BJ (cell line): ENCODE measurements around the gene B3GNT8. TPM values are rescaled to one million over a fixed set of nuclear protein-coding genes. Genes with fewer than 3 reads are reported as not detected.
"Not testable (repeated sequence)": the region's sequence is repeated elsewhere in the genome, so short reads cannot be mapped to it uniquely, and the experiment has no call there.

Source experiments
- CTCF ChIA-PET: fragments of 350-600 bp; formaldehyde crosslinking; extraction: SDS; loops from one replicate; lab custom pipeline; 2021; ENCODE audit warnings: antibody characterized with exemption, inconsistent platforms; lab: Yijun Ruan, JAX
- POLR2A ChIA-PET: fragments of 300-600 bp; sonication (Branson Sonifier 250); formaldehyde crosslinking; extraction: SDS; loops from one replicate; lab custom pipeline; 2021; ENCODE audit warnings: antibody characterized with exemption; lab: Charles Lee
- DNase-seq: peaks from one replicate; pipeline ENCODE4 v3.0.0-alpha.2; 2011; ENCODE audit warnings: low read depth
- H3K27me3 ChIP-seq: 2 replicates; pipeline ENCODE4 v1.6.0; 2011; ENCODE audit warnings: low read length; ENCODE audit not compliant: control insufficient read depth, insufficient read depth
- H3K36me3 ChIP-seq: 2 replicates; pipeline ENCODE4 v1.5.1; 2011; ENCODE audit warnings: low read length; ENCODE audit not compliant: control insufficient read depth, insufficient read depth
- H3K4me3 ChIP-seq: 2 replicates; pipeline ENCODE4 v1.5.1; 2011; ENCODE audit warnings: low read depth, mild to moderate bottlenecking, control low read depth, low read length
- CTCF ChIP-seq: IDR thresholded peaks from 2 replicates; pipeline ENCODE4 v1.5.1; 2011; ENCODE audit warnings: low read depth, mild to moderate bottlenecking, control low read depth, inconsistent platforms, low read length, moderate library complexity; ENCODE audit not compliant: insufficient read depth
- polyA plus RNA-seq: library from polyadenylated mRNA; depleted of rRNA; stranded (reverse); fragments of >200 nt; gene quantifications from 2 replicates; pipeline ENCODE4 v1.2.3, GENCODE V29; 2011

B3GNT8 gene
- polyA plus RNA-seq, 1 experiment: 0.36 TPM

GRCh38 chr19:41409288-41409687, 17.9 kb downstream of the B3GNT8 start:
- DNase-seq: no peak
- ChIA-PET CTCF (interaction anchor here (1.4 kb wide), 1 partner anchor 20 kb away, joined by 3 read pairs; no protein-coding TSS in a partner anchor), POLR2A (no interaction called here)
- H3K27me3 ChIP-seq: no peaks in the 10 kb centered on the region
- no peak overlapping the region for H3K4me3 ChIP-seq
- TF ChIP-seq CTCF: no peak
- H3K36me3 ChIP-seq: peaks cover 16% of the 10 kb centered on the region

- H3K36me3 ChIP-seq: peaks cover 16% of the 10 kb centered on the region
- POLR2A ChIA-PET, DNase-seq, H3K4me3 ChIP-seq, H3K27me3 ChIP-seq: not testable (repeated sequence)
- CTCF ChIA-PET: interaction anchor here (0.6 kb wide), 1 partner anchor 17 kb away, joined by 3 read pairs; no protein-coding TSS in a partner anchor
These were observed 18.3 kb downstream of the B3GNT8 start for GRCh38 chr19:41408846-41409245.

- DNase-seq: no peak
- ChIA-PET CTCF (interaction anchor here (0.6 to 2.5 kb wide), 4 partner anchors 10 to 86 kb away, joined by 3 to 7 read pairs (median 3); no protein-coding TSS in a partner anchor), POLR2A (no interaction called here)
- TF ChIP-seq CTCF: no peak
- Histone ChIP-seq H3K4me3 (no peak overlapping the region), H3K27me3 (no peaks in the 10 kb centered on the region), H3K36me3 (peaks cover 13% of the 10 kb centered on the region)
These were observed 18.9 kb downstream of the B3GNT8 start for GRCh38 chr19:41408256-41408655.

GRCh38 chr19:41407271-41407670, 19.9 kb downstream of the B3GNT8 start:
- DNase-seq: no peak
- POLR2A ChIA-PET: no interaction called here
- CTCF ChIA-PET: interaction anchor here (1.6 to 2.5 kb wide), 2 partner anchors 9 to 85 kb away, joined by 3 to 7 read pairs; no protein-coding TSS in a partner anchor
- no peaks in the 10 kb centered on the region for H3K27me3 ChIP-seq
- no peak overlapping the region for H3K4me3 ChIP-seq
- H3K36me3 ChIP-seq: peaks cover 9% of the 10 kb centered on the region
- no peak for TF ChIP-seq CTCF

GRCh38 chr19:41405776-41406175, 21.4 kb downstream of the B3GNT8 start:
- Histone ChIP-seq H3K36me3 (peaks cover 4% of the 10 kb centered on the region), H3K4me3 (no peak overlapping the region), H3K27me3 (no peaks in the 10 kb centered on the region)
- CTCF ChIA-PET: no interaction called here
- DNase-seq: no peak
- POLR2A ChIA-PET: no interaction called here
- no peak for TF ChIP-seq CTCF
